HCT116 (cell line): ENCODE data around the gene GRM8.

Experiments used
- CTCF ChIP-seq, 3 experiments: fragments of 200-600 bp in 1 of 3; sonication (generic) in 1 of 3; IDR thresholded peaks in 2 of 3; conservative IDR thresholded peaks in 1 of 3; 2 replicates each; pipeline ENCODE4 v1.5.1; 2012 to 2017; ENCODE audit warnings: low read depth in 2 of 3, low read length in 2 of 3, antibody characterized with exemption in 1 of 3, borderline replicate concordance in 1 of 3, control low read depth in 1 of 3, mild to moderate bottlenecking in 1 of 3, mixed read lengths in 1 of 3, mixed run types in 1 of 3, moderate library complexity in 1 of 3; ENCODE audit not compliant: insufficient read depth in 1 of 3
- EZH2 ChIP-seq: fragments of 200-600 bp; sonication (generic); IDR thresholded peaks from 2 replicates; pipeline ENCODE4 v1.6.1; 2017; ENCODE audit warnings: antibody characterized with exemption, mixed run types
- JUND ChIP-seq: IDR thresholded peaks from 2 replicates; pipeline ENCODE4 v1.6.1; 2012
- POLR2AphosphoS5 ChIP-seq: IDR thresholded peaks from 2 replicates; pipeline ENCODE4 v1.6.1; 2011; ENCODE audit warnings: mild to moderate bottlenecking, low read depth, low read length, moderate library complexity
- SIN3A ChIP-seq: IDR thresholded peaks from 2 replicates; pipeline ENCODE4 v1.6.1; 2012; ENCODE audit warnings: low read depth
- TCF7L2 ChIP-seq: IDR thresholded peaks from 2 replicates; pipeline ENCODE4 v1.7.0; 2011; ENCODE audit warnings: borderline replicate concordance, inconsistent platforms; ENCODE audit not compliant: insufficient read depth, insufficient read length; ENCODE audit errors: extremely low read depth

GRCh38 chr7:126569402-126569801 lies 683.3 kb downstream of the GRM8 start:
- TF ChIP-seq CTCF (IDR thresholded peaks at IDR 0.05 in 2 of 3, conservative IDR thresholded peaks at IDR 0.05 in 1 of 3; ENCODE audit: borderline replicate concordance in 1 of 3, insufficient read depth in 1 of 3, low read depth in 2 of 3, low read length in 2 of 3) (no peak), JUND (no peak), SIN3A (no peak), POLR2AphosphoS5 (no peak), EZH2 (no peak), TCF7L2 (no peak)
